ENCODE data around the gene ARHGAP33. TPM values are rescaled to one million over a fixed set of nuclear protein-coding genes. Genes with fewer than 3 reads are reported as not detected.

The ARHGAP33 gene
- total RNA-seq, 4 donors from 2014 or later = 4.2 to 16.0 (median 13.0) TPM

DNA sequence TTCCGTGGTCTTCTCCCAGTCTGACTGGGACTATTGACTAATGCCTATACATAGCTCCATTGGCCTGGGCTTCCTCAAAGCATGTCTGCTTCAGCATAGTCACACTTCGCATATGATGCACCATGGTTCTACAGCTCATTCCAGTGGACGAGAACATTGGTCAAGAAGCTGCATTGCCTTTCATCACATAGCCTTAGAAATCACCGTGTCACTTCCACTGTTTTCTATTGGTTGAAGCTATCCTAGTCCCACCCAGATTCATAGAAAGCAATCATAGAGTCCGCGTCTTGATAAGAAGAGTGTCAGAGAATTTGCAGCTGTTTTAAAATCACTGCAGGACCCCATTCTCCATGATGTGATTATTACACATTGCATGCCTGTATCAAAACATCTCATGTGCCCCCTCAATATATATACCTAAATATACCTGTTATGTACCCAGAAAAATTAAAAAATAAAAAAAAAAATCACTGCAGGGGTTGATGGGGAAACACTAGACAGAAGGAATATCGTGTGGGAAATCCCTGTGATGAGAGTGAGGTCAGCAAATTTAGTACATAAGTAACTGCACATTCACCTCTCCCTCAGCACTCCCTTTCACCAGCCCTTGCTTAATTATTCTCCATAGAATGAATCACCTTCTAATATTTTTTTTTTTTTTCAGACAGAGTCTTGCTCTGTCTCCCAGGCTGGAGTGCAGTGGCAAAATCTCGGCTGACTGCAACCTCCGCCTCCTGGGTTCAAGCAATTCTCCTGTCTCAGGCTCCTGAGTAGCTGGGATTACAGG, 2.2 kb upstream of the ARHGAP33 start:
- Histone ChIP-seq H3K9me3 (no peaks in the 10 kb centered on the region), H3K4me1 (peaks cover 7 to 10% of the 10 kb centered on the region in 2 donors), H3K27me3 (no peaks in the 10 kb centered on the region), H3K4me3 (replicated peaks in 1 of 3) (no peak overlapping the region), H3K36me3 (no peaks in the 10 kb centered on the region), H3K27ac (no peak overlapping the region)
- DNase-seq = no peak
- WGBS, 2 donors = 62 to 68% methylated on average over 9 of the region's 9 CpGs
- TF ChIP-seq, protein P1, sequence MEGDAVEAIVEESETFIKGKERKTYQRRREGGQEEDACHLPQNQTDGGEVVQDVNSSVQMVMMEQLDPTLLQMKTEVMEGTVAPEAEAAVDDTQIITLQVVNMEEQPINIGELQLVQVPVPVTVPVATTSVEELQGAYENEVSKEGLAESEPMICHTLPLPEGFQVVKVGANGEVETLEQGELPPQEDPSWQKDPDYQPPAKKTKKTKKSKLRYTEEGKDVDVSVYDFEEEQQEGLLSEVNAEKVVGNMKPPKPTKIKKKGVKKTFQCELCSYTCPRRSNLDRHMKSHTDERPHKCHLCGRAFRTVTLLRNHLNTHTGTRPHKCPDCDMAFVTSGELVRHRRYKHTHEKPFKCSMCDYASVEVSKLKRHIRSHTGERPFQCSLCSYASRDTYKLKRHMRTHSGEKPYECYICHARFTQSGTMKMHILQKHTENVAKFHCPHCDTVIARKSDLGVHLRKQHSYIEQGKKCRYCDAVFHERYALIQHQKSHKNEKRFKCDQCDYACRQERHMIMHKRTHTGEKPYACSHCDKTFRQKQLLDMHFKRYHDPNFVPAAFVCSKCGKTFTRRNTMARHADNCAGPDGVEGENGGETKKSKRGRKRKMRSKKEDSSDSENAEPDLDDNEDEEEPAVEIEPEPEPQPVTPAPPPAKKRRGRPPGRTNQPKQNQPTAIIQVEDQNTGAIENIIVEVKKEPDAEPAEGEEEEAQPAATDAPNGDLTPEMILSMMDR (IDR thresholded peaks at IDR 0.05) = no peak
- TF ChIP-seq POLR2A (IDR thresholded peaks at IDR 0.05) = no peak
- intact Hi-C loops (cut with DNase I) = no loop called here

DNA sequence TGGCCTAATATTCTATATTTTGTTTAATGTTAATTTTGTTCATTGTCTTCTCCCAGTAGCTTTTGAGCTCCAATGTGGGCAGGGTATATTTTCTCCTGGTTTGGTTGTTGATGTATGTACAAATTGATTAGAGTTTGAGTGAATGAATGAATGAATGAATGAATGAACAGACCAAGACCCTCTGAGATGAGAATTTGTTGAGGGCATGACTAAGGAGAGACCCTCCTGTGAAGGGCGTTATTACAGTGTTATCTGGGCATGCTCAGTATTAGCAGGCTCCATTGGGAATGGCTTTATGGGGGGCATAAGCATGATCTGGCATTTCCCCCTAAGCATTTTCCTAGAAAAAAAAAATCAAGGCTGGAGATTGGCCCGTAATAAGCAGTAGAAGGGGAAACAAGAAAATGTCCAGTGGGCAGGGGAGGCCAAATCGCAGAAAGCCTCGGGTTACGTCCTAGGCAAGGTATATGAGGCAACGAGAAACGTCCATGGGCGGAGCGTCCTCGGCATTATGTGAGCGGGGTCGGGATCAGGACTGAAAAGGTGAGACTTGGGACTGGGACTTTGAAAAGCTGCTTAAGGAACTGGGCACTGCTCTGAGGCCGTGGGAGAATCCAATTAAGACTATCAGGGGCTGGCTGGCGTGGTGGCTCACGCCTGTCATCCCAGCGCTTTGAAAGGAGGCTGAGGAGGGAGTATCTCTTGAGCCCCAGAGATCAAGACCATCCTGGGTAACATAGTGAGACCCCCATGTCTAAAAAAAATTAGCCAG, 904 bp upstream of the ARHGAP33 start:
- H3K9me3 ChIP-seq = no peaks in the 10 kb centered on the region
- H3K27me3 ChIP-seq = no peaks in the 10 kb centered on the region
- H3K4me1 ChIP-seq = peaks cover 6 to 8% of the 10 kb centered on the region in 2 donors
- H3K36me3 ChIP-seq = no peaks in the 10 kb centered on the region
- no peak for DNase-seq
- 49 to 52% methylated on average over 16 of the region's 16 CpGs for WGBS, 2 donors
- intact Hi-C loops (cut with DNase I) = no loop called here
- H3K4me3 ChIP-seq (replicated peaks in 1 of 3) = no peak overlapping the region
- H3K27ac ChIP-seq = no peak overlapping the region
- TF ChIP-seq POLR2A (IDR thresholded peaks at IDR 0.05) = no peak
- TF ChIP-seq, protein P1 (IDR thresholded peaks at IDR 0.05) = no peak

DNA sequence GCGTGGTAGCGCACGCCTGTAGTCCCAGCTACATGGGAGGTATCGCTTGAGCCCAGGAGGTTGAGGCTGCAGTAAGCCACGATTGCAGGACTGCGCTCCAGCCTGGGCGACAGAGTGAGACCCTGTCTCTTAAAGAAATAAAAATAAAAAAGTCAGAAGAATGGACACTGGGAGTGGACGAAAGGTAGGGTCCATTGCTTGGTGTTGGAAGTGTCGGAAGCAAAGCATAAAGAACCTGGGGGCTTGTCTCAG, 392 bp upstream of the ARHGAP33 start:
- DNase-seq = no peak
- H3K4me1 ChIP-seq = peaks cover 6 to 8% of the 10 kb centered on the region in 2 donors
- 25 to 40% methylated on average over 9 of the region's 9 CpGs for WGBS, 2 donors
- intact Hi-C loops (cut with DNase I) = no loop called here
- TF ChIP-seq, protein P1 (IDR thresholded peaks at IDR 0.05) = no peak
- TF ChIP-seq POLR2A (IDR thresholded peaks at IDR 0.05) = no peak
- H3K4me3 ChIP-seq (replicated peaks in 1 of 3) = no peak overlapping the region
- no peaks in the 10 kb centered on the region for H3K27me3 ChIP-seq
- H3K9me3 ChIP-seq = no peaks in the 10 kb centered on the region
- H3K36me3 ChIP-seq = no peaks in the 10 kb centered on the region
- H3K27ac ChIP-seq = no peak overlapping the region

DNA sequence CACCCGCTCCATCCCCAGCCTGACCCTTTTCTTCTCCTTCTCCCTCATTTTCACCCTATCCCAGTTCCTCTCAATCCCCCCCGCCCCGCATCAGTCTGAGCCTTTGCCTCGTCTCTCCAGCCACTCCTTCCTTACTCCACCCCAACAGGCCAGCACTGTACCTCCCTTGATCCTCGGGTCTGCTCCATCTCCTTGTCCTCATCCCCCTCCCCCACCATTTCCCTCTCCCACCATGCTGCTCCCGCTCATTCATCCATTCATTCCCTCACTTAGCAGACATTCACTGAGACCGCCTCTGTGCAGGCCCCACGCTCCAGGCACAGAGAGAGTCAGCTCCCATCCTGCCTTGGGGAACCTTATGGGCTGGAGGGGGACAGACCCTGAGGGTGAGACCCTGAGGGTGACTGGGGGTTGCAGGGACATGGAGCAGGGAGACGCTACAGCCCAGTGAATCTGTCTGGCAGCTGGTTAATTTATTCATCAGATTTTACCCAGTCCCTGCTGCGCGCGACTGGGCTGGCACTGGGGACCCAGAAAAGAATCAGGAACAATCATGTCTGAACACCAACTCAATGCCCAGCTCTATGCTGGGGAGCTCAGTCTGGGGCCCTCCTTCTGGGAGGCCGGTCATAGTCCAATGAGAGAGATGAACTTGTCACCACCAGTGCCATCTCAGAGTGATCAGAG, 881 bp downstream of the ARHGAP33 start:
- H3K4me3 ChIP-seq (replicated peaks in 1 of 3) = peak overlapping the region in 1 of 3 donors; percentile 83
- no peak for TF ChIP-seq POLR2A (IDR thresholded peaks at IDR 0.05)
- TF ChIP-seq, protein P1 (IDR thresholded peaks at IDR 0.05) = no peak
- H3K4me1 ChIP-seq = peaks cover 6 to 8% of the 10 kb centered on the region in 2 donors
- 59% methylated on average over 11 to 12 of the region's 13 CpGs for WGBS, 2 donors
- intact Hi-C loops (cut with DNase I) = no loop called here
- no peak for DNase-seq
- peaks cover 0 to 3% of the 10 kb centered on the region in 2 donors for H3K36me3 ChIP-seq
- no peaks in the 10 kb centered on the region for H3K9me3 ChIP-seq
- no peak overlapping the region for H3K27ac ChIP-seq
- H3K27me3 ChIP-seq = no peaks in the 10 kb centered on the region

All from thyroid gland (tissue), 4 donors.